GM12801 (cell line): Measurements from ENCODE around the gene CDH4.

Experiments used
- TF ChIP-seq, protein P1 (sequence below): IDR thresholded peaks from one replicate; pipeline ENCODE4 v1.5.1; 2011; ENCODE audit warnings: control low read depth; ENCODE audit not compliant: insufficient read length; ENCODE audit errors: extremely low read depth

The CDH4 gene

DNA sequence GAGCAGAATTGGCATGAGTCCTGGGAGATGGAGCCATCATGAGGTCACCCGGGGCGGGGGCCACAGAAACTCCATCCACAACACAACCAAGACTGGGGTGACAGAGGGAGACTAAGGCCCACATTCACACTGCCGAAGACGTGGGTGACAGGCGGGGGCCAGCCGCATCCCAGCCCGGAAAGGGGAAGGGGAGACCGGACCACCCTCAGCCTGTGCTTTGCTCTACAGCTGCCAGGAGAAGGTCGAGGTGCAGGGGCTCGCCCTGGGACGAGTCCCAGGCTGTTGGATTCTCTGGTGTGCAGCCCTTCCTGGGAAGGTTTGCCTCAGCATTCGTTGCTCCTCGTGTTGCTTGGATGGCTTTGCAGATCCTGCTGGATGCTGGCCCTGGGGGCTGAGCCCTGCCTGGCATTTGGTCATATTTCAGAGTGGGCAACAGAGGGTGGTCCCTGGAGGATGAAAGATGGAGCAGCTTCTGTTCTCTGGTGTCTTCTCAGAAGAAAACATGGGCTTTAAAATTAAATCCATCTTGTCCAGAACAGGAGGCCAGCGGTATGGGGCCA lies 484.8 kb downstream of the CDH4 start:
- TF ChIP-seq, protein P1, sequence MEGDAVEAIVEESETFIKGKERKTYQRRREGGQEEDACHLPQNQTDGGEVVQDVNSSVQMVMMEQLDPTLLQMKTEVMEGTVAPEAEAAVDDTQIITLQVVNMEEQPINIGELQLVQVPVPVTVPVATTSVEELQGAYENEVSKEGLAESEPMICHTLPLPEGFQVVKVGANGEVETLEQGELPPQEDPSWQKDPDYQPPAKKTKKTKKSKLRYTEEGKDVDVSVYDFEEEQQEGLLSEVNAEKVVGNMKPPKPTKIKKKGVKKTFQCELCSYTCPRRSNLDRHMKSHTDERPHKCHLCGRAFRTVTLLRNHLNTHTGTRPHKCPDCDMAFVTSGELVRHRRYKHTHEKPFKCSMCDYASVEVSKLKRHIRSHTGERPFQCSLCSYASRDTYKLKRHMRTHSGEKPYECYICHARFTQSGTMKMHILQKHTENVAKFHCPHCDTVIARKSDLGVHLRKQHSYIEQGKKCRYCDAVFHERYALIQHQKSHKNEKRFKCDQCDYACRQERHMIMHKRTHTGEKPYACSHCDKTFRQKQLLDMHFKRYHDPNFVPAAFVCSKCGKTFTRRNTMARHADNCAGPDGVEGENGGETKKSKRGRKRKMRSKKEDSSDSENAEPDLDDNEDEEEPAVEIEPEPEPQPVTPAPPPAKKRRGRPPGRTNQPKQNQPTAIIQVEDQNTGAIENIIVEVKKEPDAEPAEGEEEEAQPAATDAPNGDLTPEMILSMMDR = no peak

DNA sequence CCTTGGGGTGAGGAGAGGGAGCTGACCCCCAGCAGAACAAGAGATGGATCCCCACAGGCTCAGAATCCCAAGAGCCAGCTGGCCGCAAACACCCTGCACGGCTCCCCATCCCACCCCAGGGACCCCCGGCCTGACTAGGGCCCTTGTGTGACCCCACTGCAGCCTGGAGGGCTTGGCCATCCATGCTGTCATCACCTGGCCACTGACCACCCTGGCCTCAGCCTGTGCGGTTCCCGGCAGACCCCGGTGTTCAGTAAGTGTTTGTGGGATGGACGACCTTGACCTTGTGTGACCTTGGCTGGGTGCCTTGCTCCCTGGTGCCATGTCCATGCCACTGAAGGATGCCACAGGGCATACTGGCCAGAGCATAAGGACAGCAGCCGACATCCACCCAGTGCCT lies 485.3 kb downstream of the CDH4 start:
- TF ChIP-seq, protein P1 = no peak

DNA sequence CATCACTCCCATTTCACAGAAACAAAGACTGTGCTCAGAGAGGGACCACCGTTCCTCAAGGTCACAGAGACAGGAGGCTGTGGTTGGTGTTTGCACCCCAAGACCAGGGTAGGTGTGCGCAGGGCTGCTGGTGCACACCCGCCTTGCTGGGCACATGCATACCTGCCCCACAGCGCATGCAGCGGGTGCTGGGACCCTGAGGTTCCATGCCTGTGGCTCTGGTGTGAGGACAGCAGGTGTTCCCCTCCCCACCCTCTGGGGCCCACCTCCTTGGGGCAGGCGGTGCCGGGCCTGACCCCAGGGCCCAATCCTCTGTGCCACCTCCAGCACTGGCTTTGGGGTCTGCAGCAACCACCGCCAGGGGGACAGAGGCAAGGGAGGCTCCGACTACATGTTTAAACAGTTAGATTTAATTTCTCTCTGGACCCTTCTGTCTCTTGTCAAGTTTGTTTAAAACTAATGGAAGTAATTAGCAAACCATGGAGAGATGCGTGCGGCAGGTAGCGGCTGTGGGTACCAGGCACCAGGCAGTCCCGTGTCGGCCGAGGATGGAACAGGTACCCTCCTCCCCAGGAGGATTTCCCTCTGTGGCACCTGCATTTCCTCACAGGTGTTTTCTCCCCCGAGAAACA lies 485.9 kb downstream of the CDH4 start:
- TF ChIP-seq, protein P1 = no peak

DNA sequence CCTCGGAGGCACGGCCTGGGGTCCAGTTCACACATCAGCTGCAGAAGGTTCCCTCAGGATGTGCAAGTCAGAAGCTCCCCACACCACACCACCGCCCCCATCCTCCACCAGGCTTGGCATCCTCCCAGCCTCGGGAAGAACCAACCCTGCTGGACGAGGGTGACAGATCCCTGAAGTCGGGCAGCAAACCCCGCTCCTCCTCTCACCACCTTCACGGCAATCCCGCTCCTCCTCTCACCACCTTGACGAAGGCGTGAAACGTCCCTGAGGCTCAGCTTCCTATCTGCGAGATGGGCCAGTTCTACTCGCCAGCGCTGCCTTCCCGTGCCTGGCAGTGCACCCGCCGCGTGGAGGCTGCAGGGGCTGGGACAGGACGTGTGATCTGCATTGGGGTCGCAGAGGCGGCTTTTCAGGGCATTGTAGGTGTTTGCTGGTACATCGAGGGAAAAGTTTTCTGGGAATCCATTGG lies 486.6 kb downstream of the CDH4 start:
- TF ChIP-seq, protein P1 = no peak

DNA sequence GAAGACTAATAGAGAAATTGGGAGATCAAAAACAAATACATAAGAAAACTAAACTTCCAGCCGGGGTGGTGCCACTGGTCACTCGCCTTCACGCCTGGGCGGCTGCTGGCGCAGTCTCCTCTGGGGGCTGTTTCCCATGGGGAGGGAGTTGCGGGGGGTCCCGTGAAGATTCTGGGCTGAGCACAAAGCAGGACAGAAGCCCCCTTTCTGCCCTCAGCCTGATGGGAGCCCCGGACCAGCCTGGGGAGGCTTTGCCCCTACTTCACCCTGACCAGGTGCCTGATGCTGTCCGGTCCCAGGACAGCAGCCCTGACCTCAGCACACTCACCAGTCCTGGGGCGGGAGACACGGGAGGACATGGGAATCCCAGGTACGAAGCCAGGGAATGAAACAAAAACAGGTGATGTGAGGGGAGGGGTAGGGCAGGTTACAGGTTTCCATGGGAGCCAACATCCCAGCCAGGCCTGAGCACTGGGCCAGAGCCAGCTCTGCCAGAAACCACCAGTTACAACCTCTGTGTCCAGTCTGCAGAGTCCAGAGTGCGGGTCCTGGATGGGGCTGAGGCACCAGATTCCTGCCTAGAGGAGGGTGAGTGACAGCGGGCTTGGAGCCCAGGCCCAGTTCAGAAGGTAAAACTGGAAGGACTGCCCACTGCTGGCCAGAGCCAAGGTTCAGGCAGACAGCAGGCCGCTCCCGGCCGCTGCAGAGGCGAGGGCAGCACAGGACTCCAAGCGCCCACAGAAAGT lies 487.2 kb downstream of the CDH4 start:
- TF ChIP-seq, protein P1 = no peak

DNA sequence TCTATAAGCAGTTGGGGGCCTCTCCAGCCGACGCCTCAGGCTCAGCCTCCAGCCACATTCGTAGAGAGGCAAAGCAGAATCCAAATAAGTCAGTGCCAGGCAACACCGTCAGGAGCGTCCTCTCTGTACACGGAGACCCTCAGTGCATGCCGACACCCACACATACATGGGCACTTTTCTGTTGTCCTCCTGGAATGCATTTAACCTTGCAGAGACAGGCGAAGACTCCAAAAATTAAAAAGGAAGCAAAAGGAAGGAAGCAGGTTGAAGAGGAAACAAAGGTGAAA lies 487.7 kb downstream of the CDH4 start:
- TF ChIP-seq, protein P1 = no peak

DNA sequence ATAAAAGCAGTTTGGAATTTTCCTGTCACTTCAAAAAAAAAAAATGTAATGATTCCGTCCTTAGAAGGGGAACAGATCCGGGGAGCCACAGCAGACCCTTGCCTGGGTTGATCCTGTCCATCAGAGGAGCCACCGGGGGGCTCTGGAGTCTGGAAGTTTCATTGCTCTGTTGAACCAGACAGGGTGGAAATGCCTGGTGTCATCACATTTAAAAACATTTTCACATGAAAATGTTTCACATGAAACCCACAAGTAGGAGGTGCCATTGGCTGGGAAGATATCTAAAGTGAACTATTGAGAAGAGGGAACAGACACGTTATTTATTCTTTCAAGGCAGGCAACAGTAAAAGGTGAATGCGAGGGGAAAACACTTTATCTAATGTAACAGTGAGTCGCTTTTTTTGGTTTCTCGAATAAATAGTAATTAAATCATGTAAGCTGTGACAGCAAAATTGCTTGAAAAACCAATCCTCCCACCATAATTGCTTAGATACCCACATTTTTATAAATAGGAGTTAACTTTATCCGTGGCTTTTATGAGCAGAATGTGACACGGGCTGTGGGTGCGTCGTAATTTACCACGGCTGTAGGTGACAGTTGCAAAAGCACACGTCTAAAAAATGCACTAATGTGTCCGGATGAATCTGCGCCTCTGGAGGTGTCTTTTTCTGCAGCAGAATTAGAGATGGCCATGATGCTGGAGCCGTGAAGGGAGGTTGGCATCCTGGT lies 490.2 kb downstream of the CDH4 start:
- TF ChIP-seq, protein P1 = no peak
